ENCODE data around the gene RETREG2.

Gene RETREG2

GRCh38 chr2:219177552-219178376 is at the start of gene RETREG2:
Gene RETREG2 (plus strand): TSS chr2:219178275. CDS start chr2:219178353, 78 bp downstream.
- DNase-seq = peak; percentile 80

GRCh38 chr2:219128396-219128795 is 49.7 kb upstream of the RETREG2 start:
- no peak for DNase-seq

- DNase-seq = no peak
Observed at GRCh38 chr2:219129589-219129988, 48.5 kb upstream of the RETREG2 start.

- DNase-seq = no peak
Observed at GRCh38 chr2:219131327-219131726, 46.7 kb upstream of the RETREG2 start.

- no peak for DNase-seq
Observed at GRCh38 chr2:219131744-219132143, 46.3 kb upstream of the RETREG2 start.

- DNase-seq = no peak
Observed at GRCh38 chr2:219133976-219134375, 44.1 kb upstream of the RETREG2 start.

- no peak for DNase-seq
Observed at GRCh38 chr2:219140722-219141121, 37.4 kb upstream of the RETREG2 start.

- no peak for DNase-seq
Observed at GRCh38 chr2:219142329-219142728, 35.7 kb upstream of the RETREG2 start.

GRCh38 chr2:219149667-219150066 is 28.4 kb upstream of the RETREG2 start:
- DNase-seq = peak; percentile 53

- DNase-seq = peak; percentile 57
Observed at GRCh38 chr2:219155054-219155644, 22.9 kb upstream of the RETREG2 start.

- DNase-seq = no peak
Observed at GRCh38 chr2:219157396-219157795, 20.7 kb upstream of the RETREG2 start.

GRCh38 chr2:219158025-219158424 is 20.1 kb upstream of the RETREG2 start:
- no peak for DNase-seq

GRCh38 chr2:219158586-219158985 is 19.5 kb upstream of the RETREG2 start:
- DNase-seq = no peak

GRCh38 chr2:219159771-219160185 is 18.3 kb upstream of the RETREG2 start:
- DNase-seq = no peak

- DNase-seq = peak; percentile 88
Observed at GRCh38 chr2:219160186-219161017, 17.7 kb upstream of the RETREG2 start, which contains the start of gene NHEJ1. Gene NHEJ1 (minus strand): TSS chr2:219160815. CDS start chr2:219158362, 2,453 bp downstream.

GRCh38 chr2:219161097-219161496 is 17.0 kb upstream of the RETREG2 start:
- DNase-seq = no peak

- DNase-seq = no peak
Observed at GRCh38 chr2:219163156-219163555, 14.9 kb upstream of the RETREG2 start.

- no peak for DNase-seq
Observed at GRCh38 chr2:219165058-219165911, 12.8 kb upstream of the RETREG2 start.

GRCh38 chr2:219167997-219168396 is 10.1 kb upstream of the RETREG2 start:
- DNase-seq = no peak

- no peak for DNase-seq
Observed at GRCh38 chr2:219168526-219168925, 9.5 kb upstream of the RETREG2 start.

- DNase-seq = no peak
Observed at GRCh38 chr2:219168932-219169331, 9.1 kb upstream of the RETREG2 start.

- no peak for DNase-seq
Observed at GRCh38 chr2:219169930-219170654, 8.0 kb upstream of the RETREG2 start, which contains the start of gene SLC23A3. Gene SLC23A3 (minus strand): TSS chr2:219170029. CDS start chr2:219169984, 45 bp downstream.
